ENCODE results near the gene IFNA2.
A peak's percentile ranks its signal among the peaks of the same experiment; 100 is the strongest.
"Not testable (repeated sequence)": the region's sequence is repeated elsewhere in the genome, so short reads cannot be mapped to it uniquely, and the experiment has no call there.

IFNA2 gene

GRCh38 chr9:21392270-21392669 is 7.1 kb upstream of the IFNA2 start:
- Histone ChIP-seq H3K27ac (no peak overlapping the region), H3K4me3 (no peak overlapping the region)

- Histone ChIP-seq H3K4me3 (no peak overlapping the region), H3K27ac (no peak overlapping the region)
Measured at GRCh38 chr9:21383627-21384026, 1.6 kb downstream of the IFNA2 start.

- H3K27ac ChIP-seq: no peak overlapping the region
- H3K4me3 ChIP-seq: no peak overlapping the region
Measured at GRCh38 chr9:21381448-21382339, 3.5 kb downstream of the IFNA2 start.

GRCh38 chr9:21371467-21371866 is 13.7 kb downstream of the IFNA2 start:
- H3K4me3 ChIP-seq, H3K27ac ChIP-seq: not testable (repeated sequence)

GRCh38 chr9:21367957-21368356 is 17.2 kb downstream of the IFNA2 start, which contains the start of gene IFNA13:
Gene IFNA13 (minus strand): TSS chr9:21368057. CDS start chr9:21368010, 47 bp downstream.
- Histone ChIP-seq H3K27ac (no peak within 1 kb of the TSS), H3K4me3 (no peak within 1 kb of the TSS)

- not testable (repeated sequence) for H3K27ac ChIP-seq, H3K4me3 ChIP-seq
Measured at GRCh38 chr9:21367169-21367568, 18.0 kb downstream of the IFNA2 start.

GRCh38 chr9:21362287-21362686 is 22.9 kb downstream of the IFNA2 start:
- no peak overlapping the region for H3K4me3 ChIP-seq
- no peak overlapping the region for H3K27ac ChIP-seq

GRCh38 chr9:21357479-21358460 is 27.4 kb downstream of the IFNA2 start:
- H3K27ac ChIP-seq: peak overlapping the region in 2 of 21 experiments; percentile 10 to 16
- no peak overlapping the region for H3K4me3 ChIP-seq

- H3K4me3 ChIP-seq: no peak within 1 kb of the TSS
- no peak within 1 kb of the TSS for H3K27ac ChIP-seq
Measured at GRCh38 chr9:21350787-21351186, 34.4 kb downstream of the IFNA2 start, which contains the start of gene IFNA6. Gene IFNA6 (minus strand): TSS chr9:21350887. CDS start chr9:21350887, 0 bp downstream.

GRCh38 chr9:21348430-21348970 is 36.7 kb downstream of the IFNA2 start:
- no peak overlapping the region for H3K4me3 ChIP-seq

GRCh38 chr9:21340735-21341134 is 44.5 kb downstream of the IFNA2 start:
- no peak overlapping the region for H3K4me3 ChIP-seq
- no peak overlapping the region for H3K27ac ChIP-seq

More at GRCh38 chr9:21348430-21348970, 36.7 kb downstream of the IFNA2 start:
- H3K27ac ChIP-seq: no peak overlapping the region

- no peak overlapping the region for H3K27ac ChIP-seq
- H3K4me3 ChIP-seq: no peak overlapping the region
Measured at GRCh38 chr9:21336457-21336856, 48.7 kb downstream of the IFNA2 start.

GRCh38 chr9:21334701-21335632 is 50.2 kb downstream of the IFNA2 start, which contains the start of gene KLHL9:
Gene KLHL9 (minus strand): TSS chr9:21335404. CDS start chr9:21334859, 545 bp downstream.
- Histone ChIP-seq H3K27ac (peak within 1 kb of the TSS; percentile 83 to 100 (median 97)), H3K4me3 (peak within 1 kb of the TSS; percentile 57 to 92 (median 70))

All from skin epidermis (tissue), 12 donors.